COLO668 (cell line): ENCODE results near the gene SHISA2.

Experiments
- DNase-seq: peaks from one replicate; lab custom pipeline; 2025; ENCODE audit not compliant: unreplicated experiment; lab: John Stamatoyannopoulos, UW

The SHISA2 gene

DNA sequence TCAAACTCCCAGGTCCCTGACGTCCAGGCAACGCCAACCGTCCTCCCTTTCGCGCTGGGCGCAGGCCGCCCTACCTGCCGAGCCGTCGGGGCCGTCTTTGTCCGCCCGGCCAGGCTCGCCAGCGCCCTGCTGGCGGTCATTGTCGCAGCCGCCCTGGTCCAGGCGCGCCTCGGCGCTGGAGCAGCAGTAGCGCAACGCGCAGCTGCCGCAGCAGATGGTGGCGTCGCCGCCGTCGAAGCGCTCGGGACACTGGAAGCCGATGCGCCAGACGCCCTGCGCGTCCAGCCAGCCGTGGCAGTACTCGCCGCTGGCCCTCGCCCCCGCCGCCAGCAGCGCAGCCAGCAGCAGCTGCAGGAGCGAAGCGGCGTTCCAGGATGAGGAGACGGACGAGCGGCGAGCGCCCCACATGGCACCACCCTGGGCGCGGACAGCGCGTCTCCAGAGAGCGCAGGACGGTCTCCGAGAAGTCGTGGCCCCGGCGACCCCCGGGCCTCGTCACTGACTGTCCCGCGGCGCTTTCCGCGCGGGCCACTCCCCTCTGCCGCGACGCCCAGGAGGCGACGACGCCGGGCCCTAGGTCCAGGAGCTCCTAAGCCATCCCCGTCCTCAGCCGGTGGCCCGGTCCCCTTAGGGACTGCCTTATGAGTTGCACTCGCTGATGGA, 1.1 kb downstream of the SHISA2 start:
- DNase-seq, result peak; percentile 98

DNA sequence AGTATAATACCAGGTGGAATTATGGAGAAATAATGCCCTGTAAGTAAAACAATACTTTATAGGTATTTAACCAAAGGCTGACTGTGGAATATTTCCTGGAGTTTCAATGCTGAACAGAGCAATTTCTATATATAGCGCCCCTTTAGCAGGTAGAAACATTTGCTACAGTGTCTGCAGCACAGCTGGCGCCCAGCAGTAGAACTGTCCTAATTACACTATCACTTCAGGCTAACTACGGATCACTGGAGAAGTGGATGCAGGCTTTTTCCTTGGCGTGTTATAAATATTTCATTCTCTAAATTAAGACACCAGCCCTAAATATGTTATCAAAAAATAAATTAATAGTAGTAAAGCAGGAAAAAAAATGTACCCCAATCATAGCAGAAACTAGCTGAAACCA, 3.1 kb downstream of the SHISA2 start:
- DNase-seq, result no peak

DNA sequence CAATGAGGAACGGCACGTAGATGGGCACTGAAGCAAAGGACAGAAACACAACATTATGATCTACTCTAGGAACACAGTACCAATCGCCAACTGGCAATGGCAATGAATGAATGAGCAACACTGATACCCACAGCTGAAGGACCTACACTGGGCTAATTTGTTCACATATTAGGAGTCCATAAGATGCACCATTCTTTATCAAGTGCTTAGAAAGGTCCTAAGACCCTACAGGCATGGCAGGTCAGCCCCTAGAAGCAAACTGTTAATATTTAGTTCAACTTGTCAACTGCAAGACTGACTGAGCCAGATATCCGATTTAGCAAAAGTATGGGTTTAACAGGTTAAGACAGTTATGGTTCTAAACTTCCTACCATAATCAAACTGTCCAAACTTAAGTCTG, 4.8 kb downstream of the SHISA2 start:
- DNase-seq, result no peak

DNA sequence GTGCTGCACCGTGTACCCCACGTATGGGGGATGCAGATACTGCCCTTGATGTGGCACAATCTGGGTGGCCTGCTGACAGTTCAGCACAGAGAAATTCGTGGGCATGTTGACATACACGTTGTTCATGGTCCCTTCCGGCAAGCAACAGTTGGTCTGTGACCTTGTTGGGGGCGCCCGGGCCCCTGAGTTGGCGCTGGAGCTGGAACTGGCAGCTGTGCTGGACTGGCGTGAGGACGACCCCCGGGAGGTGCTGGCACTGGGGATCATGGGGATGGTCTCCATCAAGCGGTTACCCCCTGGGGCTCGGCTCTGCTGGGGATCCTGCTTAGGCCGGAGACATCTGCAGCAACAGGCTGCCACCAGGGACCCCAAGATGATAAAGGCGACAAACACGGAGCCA, 5.2 kb downstream of the SHISA2 start:
- DNase-seq, result no peak

DNA sequence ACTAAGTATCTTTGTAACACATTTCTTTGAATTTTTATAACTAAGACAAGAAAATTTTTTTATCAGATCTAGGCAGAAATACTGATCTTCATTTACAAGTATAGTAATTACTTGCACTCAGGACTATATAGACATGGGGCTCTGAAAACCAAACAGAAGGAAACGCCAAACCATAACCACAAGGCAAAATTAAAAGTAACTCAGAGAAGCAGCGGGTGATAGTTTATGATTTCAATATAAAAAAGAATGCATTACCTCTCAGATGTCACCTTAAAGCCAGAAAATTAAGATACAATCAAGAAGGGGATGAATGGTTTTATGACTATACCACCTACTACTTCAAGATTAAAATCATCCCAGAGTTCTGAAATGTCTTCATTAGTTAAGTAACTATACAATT, 6.7 kb downstream of the SHISA2 start:
- no peak for DNase-seq

DNA sequence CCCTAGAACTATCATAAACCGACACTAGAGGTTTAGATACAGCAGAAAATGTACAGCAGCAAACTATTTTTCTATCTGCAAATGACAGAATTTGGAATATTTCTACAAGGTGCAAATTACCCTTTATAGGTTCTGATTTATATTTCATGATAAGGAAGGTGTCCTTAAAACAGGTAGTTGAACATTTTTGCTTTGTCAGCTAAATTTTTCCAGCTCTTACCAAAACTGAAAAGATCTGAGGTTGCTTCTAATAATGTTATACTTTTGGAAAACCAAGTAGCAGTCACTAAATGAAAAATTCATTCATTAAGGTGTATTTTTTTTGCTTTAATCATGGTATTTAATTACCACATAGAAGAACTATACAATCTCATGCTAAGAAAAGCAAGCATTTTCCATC, 9.0 kb downstream of the SHISA2 start:
- no peak for DNase-seq

DNA sequence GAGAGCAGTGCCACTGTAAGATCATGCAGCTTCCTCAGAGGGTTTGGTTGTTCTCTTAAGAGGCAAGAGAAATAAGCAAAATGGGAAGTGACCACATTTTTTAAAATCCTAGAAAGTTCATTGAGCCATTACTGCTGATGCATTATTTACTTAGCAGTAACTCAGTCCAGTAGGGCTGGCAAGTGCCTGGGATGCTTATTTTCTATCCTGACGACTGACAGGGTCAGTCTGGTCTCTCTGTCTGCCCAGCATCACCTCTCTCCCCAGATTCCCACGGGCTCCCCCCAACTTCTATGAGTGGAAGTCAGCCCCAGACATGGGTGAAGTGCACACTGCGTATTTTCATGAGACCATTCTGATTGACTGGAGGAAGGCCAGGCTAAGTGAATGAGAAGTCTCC, 10.4 kb downstream of the SHISA2 start:
- DNase-seq, result no peak

DNA sequence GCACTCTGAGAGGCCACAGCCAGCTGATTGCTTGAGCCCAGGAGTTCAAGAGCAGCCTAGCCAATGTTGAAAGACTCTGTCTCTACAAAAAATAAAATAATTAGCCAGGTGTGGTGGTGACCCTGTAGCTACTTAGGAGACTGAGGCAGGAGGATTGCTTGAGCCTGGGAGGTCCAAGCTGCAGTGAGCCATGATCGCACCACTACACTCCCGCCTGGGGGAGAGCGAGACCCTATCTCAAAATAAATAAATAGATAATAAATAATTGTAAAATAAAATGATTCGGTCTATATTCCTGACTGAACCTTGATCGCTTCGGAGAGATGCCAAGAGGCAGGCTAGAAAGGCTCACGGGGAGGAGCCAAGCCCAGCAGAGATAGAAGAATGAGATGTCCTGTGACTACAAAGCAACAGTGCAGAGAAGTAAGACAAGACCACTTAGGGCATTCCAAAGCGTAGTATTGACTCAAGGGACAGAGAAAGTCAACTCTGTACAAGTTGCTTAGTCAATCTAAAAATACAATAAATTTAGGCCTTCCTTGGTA, 12.8 kb downstream of the SHISA2 start:
- DNase-seq, result no peak

DNA sequence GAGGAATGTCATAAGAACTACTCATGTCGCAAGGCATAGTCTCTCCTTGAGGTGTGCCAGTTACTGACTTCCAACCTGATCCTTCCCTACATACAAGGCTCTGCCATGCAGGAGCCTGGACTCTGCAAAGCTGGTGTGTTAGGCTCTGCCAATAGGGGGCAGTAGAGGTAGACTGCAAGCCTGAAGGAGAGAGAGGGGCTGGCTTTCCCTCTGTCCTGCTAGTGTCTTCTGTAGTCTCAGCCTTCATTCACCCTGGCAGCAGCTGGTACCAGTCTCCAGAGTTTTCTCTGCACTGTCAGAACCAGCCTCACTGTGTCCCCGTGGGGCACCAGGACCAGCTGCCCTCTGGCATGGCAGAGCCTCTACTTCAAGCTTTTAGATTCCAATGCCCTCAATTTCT, 14.5 kb downstream of the SHISA2 start:
- DNase-seq, result peak; percentile 59

DNA sequence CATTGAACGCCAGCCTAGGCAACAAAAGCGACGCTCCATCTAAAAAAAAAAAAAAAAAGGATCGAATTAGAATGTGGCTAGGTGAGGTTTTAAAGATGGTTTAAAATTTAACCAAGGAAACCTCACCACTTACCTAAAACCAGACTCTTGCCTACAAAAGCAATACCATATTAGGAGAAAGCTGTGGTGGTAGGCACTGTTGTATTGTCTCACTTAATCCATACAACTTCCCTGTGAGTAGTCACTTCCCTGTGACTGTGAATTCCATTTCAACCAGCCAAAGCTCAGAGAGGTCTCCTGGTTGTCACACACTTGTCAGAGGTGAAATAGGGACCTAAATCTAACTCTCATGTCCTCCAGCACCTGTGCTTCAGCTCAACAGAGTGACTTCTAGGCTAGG, 15.4 kb downstream of the SHISA2 start:
- DNase-seq, result no peak

DNA sequence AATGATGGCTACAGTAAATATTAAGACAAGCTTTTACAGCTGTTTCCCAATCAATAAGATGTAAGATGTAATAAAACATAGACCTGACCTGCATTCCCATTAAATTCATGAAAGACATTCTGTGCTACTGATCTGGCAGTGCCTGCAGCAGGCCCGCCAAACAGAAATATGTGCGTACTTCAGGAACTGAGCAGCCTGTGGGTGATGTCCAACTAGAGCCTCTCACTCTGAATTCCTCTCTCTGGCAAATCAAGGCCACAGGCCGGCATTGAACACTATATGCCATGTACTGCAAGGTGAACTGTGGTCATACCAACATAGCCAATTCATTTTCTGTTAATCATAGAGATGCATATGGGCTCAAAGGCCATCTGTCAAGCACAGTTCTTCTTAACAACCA, 17.8 kb downstream of the SHISA2 start:
- no peak for DNase-seq

DNA sequence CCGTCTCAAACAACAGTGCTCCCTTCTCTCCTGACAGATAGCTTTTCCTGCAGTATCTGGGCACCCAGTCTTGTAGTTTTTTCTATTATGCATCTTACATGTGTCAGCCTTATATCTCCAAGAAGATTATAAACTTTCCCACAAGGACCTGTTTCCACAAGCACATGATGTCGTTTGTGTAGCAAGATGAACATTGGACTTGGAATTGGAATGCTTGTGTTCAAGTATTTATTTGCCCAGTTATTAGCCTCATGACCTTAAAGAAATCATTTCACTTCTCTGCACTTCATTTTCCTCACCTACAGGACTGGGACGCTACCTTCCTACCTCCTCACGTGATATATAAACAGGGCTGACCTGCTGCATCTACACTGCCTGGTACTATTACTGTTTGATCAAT, 21.5 kb downstream of the SHISA2 start:
- DNase-seq, result no peak

DNA sequence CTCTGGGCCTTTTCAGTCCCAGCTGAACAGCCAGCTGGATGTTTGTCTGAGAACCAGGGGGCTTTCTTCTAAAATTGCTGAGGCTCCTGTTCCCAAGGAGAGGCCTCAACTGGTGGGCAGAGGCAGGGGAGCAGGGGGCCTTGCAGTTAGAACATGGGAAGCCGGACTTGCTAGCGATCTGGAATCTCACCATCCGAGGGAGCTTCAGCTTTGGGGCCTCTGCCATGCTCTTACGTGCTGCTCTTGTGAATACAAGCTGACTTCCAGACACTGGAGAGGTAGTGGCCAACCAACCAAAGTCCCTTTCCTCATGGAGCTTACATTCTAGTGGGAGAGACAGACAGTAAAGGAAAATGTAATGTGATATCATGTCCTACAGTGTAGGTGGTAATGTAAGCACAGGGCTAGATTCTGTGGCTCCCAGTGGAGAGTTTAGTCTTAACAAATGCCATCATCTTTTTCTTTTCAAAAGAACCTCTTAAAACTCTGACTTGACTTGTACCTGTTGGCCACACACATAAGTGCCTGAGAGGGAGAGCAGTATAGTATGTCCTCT, 22.2 kb downstream of the SHISA2 start:
- no peak for DNase-seq

DNA sequence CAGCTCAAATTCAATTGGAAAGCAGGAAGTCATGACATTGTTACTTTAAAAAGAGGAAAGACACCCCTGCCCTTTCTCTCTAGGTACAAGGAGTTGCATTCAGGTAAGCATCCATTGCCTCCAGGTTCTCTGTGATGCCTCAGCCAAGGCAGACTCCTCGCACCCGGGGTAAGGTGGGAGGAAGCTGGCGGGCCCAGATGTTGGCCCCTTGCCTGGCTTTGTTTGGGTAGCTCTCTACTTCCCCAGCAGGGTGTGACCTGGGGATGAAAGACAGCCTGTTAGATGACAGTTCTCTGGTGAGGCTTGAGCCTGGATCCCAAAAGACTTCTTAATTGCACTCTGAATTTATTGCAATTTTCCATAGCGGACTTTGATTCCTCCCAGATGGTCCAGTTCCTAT, 25.6 kb downstream of the SHISA2 start:
- DNase-seq, result no peak

DNA sequence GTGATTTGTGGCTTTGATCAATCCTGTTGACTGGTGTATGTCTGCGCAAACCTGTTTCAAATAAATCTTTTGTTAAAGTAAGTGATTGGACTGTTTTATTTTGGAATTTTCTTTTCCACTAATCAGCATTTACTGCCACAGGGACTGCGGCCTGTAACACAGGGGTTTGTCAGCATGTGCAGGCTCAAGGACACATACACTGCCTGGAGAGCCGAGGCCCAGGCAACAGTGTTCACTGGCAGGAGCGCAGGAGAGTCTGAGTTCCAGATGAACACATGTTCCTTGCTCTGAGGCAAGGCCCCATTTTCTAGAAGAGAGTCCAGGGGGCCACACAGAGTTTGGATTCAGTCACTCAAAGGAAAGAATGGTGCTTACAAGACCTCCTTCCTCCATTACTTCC, 26.0 kb downstream of the SHISA2 start:
- no peak for DNase-seq

DNA sequence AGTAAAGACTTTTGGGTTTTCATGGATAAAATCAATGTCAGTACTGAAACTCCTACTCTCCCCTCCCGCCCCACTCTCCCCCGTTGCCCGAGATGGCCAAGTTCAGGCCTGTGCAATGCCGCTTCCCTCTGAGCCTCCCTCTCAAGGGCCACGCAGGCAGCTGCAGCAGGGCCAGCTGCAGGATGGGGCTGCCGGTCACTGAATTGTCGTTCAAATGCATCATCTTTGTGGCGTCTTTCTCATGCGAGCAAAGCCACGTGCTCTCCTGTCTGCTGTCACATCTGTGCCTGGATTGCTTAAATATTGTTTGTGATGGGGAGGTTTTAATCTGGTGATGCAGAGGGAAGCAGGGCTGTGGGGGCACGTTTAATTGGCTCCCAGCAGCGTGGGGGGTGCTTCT, 26.6 kb downstream of the SHISA2 start:
- peak; percentile 51 for DNase-seq

DNA sequence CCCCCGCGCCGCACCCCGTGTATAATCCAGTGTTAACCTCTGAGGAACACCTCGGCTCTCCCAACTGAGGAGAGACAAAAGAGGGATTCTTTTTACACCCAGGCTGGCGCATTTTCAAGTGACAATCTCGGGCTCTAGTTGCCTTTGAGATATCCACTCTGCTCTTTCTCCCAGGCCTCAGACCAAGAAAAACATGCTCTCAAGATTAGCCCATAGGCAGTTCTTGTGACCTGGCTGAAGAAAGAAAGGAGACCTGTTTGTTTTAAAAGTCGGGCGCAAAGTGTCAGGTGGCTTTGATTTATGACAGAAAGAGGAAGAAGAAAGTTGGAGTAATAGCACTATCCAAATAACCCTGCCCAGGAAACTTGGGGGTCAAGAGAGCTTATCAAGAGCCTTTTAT, 27.3 kb downstream of the SHISA2 start:
- DNase-seq, result no peak

DNA sequence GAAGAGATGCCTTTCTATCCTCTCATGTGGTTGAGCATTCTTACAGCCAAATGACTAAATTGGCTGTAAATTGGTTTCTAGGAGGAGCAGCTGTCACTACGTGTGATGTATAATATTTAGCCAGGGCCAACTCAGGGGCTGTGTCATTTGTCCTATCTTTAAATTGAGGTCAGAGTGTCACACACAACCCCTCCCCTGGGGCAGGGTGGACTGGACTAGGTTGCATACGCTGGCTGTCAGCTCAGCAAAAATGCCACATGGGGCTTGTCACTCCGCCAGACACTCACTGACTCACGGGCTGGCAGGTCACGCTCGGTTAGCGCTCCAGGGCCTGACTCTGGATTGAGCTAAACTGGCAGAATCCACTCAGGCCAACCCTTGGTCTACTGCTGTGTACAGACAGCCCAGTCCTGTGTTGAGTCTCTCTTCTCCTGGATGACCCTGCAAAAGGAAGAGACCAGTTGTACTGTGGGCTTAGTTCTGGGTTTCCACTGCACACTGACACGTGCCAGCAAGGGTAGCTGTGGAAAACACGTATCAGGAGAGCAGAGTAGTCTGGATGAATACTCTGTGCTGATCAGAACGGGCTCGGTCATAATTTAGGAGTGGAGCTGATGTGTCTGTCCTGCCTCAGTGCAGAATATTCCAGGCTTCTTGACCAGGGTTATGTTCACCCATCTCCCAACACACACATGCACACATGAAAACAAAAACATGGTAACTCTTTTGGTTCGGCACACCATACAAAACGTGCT, 29.1 kb downstream of the SHISA2 start:
- DNase-seq, result peak; percentile 92

DNA sequence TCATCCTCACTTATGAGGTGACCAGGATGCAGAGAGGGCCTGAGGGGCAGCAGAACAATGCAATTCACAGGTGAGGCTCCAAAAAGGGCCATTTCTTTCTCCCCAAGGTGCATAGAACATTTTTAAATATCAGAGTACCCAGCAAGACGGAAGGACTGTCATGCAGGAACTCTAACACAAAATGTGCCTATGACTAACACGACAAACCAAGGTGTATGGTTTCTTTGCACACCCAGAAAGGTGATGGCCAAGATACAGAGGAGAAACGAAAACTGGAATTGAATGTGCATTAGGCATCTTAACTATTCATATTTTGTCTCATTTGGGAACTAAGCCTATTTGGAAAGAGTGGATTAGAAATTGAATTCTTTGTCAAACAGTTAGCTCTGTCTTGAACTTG, 29.9 kb downstream of the SHISA2 start:
- DNase-seq, result no peak

DNA sequence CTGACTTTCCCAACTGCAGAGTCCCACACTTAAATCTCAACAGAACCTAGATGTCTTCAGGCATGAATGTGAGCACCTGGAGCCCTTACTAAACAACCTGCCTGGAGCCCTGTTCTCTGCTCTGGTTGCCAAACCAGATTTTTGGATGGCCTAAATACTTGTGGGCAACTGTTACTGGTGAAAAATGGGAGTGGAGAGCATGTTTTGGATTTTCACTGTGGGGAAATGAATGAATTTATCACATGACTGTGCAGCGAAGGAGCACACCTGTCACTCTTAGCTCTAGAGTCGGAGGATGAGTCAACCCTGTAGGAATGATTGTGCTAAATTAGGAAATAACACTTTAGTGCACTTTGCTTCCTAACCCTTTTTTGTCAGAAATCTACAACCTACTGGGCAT, 30.3 kb downstream of the SHISA2 start:
- DNase-seq, result no peak

DNA sequence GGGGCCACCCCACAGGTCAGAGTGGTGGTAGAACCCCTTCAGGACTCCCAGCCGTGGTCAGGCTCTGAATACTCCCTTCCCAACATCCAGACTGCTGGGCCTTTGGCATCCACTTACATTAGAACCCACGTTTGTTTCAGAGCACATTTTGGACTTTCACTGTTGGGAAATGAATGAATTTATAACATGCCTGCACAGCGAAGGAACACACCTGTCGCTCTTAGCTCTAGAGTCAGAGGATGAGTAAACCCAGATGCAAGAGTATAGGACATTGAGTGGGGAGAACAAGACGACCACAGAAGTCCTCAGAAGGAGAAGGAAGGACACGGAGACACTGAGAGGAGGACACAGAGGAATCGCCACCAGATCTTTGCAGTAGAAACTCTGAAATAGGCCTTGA, 30.9 kb downstream of the SHISA2 start:
- DNase-seq, result no peak
